Natural killer cell treated with Interleukin-12 subunit alpha and Interleukin-12 subunit beta and Interleukin-15 and Interleukin-18, amount 100 ng/mL, for 72 hours (primary cell): ENCODE results near the gene GKAP1. TPM values are rescaled to one million over a fixed set of nuclear protein-coding genes. Genes with fewer than 3 reads are reported as not detected.
"Not testable (repeated sequence)": the region's sequence is repeated elsewhere in the genome, so short reads cannot be mapped to it uniquely, and the experiment has no call there.

Source experiments
- ATAC-seq, 2 donors: fragments of 150-1000 bp; cut with Tn5 transposase in 1 of 2; sonication (Bioruptor Pico), chemical (Tn5 transposase) in 1 of 2; 2 replicates each; pipeline ENCODE4 v1.10.0; 2021
- DNase-seq: peaks from one replicate; pipeline ENCODE4 v3.0.0; 2022; ENCODE audit warnings: low spot score
- H3K27ac Mint-ChIP-seq, 2 donors: 1 replicate in 1 of 2; 2 replicates in 1 of 2; pipeline ENCODE4 v1.8.0; 2022; ENCODE audit warnings: mixed read lengths in 2 of 2, mild to moderate bottlenecking in 1 of 2, moderate library complexity in 1 of 2
- H3K27me3 Mint-ChIP-seq, 2 donors: 1 replicate in 1 of 2; 2 replicates in 1 of 2; pipeline ENCODE4 v1.8.0; 2022; ENCODE audit warnings: mixed read lengths in 2 of 2
- H3K36me3 Mint-ChIP-seq: one replicate; pipeline ENCODE4 v1.8.0; 2022; ENCODE audit warnings: mixed read lengths
- H3K4me1 Mint-ChIP-seq, 2 donors: 1 replicate in 1 of 2; 2 replicates in 1 of 2; pipeline ENCODE4 v1.8.0; 2022; ENCODE audit warnings: low read depth in 2 of 2, mixed read lengths in 2 of 2, mild to moderate bottlenecking in 1 of 2
- H3K4me3 Mint-ChIP-seq: one replicate; pipeline ENCODE4 v1.8.0; 2022; ENCODE audit warnings: mixed read lengths
- H3K9me3 Mint-ChIP-seq: 2 replicates; pipeline ENCODE4 v1.8.0; 2022; ENCODE audit warnings: mixed read lengths
- total RNA-seq, 2 donors: library from RNA; stranded (reverse); gene quantifications; one replicate each; pipeline ENCODE4 v1.2.3, GENCODE V29; 2022

GKAP1 gene
- total RNA-seq, 2 donors from 2014 or later: 2.5 to 4.3 TPM

DNA sequence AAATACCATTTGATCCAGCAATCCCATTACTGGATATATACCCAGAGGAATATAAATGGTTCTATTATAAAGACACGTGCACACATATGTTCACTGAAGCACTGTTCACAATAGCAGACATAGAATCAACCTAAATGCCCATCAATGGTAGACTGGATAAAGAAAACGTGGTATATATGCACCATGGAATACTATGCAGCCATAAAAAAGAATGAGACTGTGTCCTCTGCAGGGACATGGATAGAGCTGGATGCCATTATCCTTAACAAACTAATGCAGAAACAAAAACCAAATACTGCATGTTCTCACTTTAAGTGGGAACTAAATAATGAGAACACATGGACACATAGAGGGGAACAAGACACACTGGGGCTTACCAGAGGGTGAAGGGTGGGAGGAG, 39.4 kb downstream of the GKAP1 start:
- Mint-ChIP-seq H3K27ac (no peak overlapping the region), H3K4me1 (no peaks in the 10 kb centered on the region), H3K27me3 (no peaks in the 10 kb centered on the region), H3K9me3 (peaks cover 4% of the 10 kb centered on the region), H3K36me3 (no peaks in the 10 kb centered on the region), H3K4me3 (no peak overlapping the region)
- ATAC-seq: no peak
- no peak for DNase-seq

DNA sequence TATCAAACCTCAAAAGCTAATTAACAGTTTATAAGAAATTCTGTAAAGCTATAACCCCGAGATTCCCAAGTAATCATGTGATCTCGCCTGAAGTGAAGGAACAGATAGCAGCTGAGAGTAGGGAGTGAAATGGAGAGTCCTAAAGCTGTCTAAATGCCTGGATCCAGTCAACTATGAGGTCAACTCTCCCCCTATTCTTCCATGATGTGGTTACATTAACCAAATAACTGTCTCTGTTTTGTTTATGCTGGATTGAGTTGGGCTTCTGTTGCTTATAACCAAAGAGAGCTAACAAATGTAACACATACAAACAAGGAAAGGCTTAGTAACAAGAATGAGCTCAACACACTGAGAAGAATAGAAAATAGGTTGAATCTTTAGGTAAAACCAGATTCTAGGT, 41.6 kb downstream of the GKAP1 start:
- H3K36me3 Mint-ChIP-seq: no peaks in the 10 kb centered on the region
- H3K4me1 Mint-ChIP-seq: no peaks in the 10 kb centered on the region
- H3K9me3 Mint-ChIP-seq: peaks cover 4% of the 10 kb centered on the region
- no peak for DNase-seq
- no peak for ATAC-seq
- no peaks in the 10 kb centered on the region for H3K27me3 Mint-ChIP-seq
- no peak overlapping the region for H3K27ac Mint-ChIP-seq
- H3K4me3 Mint-ChIP-seq: no peak overlapping the region

DNA sequence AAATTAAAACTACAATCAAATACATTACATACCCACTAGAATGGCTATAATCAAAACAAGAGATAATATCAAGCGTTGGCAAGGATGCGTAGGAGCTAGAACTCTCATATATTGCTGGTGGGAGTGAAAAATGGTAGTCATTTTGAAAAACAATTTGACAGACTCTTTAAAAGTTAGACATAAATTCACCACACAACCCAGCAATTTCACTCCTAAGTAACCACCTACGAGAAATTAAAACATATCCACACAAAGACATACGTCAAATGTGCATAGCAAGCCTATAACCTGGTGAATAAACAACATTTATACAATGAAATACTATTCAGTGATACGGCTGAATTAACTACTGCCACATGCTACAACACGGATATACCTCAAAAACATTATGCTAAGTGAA, 44.7 kb downstream of the GKAP1 start:
- Mint-ChIP-seq H3K36me3 (no peaks in the 10 kb centered on the region), H3K27ac (no peak overlapping the region), H3K4me3 (no peak overlapping the region), H3K4me1 (no peaks in the 10 kb centered on the region), H3K27me3 (no peaks in the 10 kb centered on the region), H3K9me3 (no peaks in the 10 kb centered on the region)
- ATAC-seq: no peak
- DNase-seq: no peak

DNA sequence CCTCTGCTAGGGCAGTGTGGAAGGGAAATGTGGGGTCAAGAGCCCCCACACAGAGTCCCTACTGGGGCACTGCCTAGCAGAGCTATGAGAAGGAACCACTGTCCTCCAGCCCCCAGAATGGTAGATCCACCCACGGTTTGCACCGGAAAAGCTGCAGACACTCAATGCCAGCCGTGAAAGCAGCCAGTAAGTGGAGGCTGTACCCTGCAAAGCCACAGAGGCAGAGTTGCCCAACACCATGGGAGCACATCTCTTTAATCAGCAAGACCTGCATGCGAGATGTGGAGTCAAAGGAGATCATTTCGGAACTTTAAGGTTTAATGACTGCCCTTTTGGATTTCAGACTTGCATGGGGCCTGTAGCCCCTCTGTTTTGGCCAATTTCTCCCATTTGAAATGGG, 52.2 kb downstream of the GKAP1 start:
- H3K4me1 Mint-ChIP-seq: no peaks in the 10 kb centered on the region
- ATAC-seq: no peak
- no peak overlapping the region for H3K27ac Mint-ChIP-seq
- no peaks in the 10 kb centered on the region for H3K27me3 Mint-ChIP-seq
- no peak overlapping the region for H3K4me3 Mint-ChIP-seq
- H3K36me3 Mint-ChIP-seq: peaks cover 13% of the 10 kb centered on the region
- H3K9me3 Mint-ChIP-seq: peaks cover 3% of the 10 kb centered on the region
- DNase-seq: no peak

DNA sequence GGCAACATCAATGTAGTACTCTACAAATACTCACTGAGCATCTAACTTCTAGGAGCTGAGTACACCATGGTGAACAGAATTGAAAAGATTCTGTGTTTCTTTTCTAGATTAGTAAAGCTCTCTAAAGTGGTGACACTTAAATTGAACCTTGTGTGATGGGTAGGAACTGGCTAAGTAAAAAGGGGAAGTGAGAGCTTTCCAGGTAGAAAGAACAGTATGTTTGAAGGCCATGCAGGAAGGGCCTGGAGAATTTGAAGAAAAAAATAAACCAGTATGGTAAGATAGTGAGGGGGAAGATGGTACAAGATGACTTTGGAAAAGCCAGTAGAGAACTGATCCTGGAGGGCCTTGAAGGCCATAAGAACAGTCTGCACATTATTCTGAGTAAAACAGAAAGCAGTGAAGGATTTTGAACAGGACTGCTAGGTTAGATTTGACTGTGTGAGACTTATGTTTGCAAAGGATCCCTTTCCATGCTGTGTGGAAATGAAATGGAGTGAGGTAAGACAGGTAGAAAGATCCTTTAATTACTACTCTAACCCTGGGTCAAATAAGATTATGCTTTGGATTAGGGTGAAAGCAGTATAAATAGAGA, 63.1 kb downstream of the GKAP1 start:
- H3K4me1 Mint-ChIP-seq: peaks cover 0 to 7% of the 10 kb centered on the region in 2 donors

DNA sequence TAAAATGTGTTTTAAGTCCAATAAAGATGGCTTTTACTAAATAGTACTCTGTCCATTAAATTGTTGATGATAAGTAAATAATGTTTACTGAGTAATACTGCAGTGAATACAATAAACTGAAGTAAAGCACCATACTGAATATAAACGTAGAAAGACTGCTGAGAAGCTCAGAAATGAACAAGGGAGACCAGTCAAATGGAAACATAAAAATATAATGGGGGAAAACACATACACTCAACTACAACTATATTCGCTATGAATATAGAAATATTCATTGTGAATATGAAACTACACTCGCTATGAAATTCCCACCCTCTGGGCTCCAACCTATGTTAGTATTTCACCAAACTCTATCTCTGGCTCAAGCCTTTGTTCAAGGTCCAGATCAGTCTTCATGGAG, 67.9 kb downstream of the GKAP1 start:
- Mint-ChIP-seq H3K36me3 (no peaks in the 10 kb centered on the region), H3K4me1 (peaks cover 0 to 5% of the 10 kb centered on the region in 2 donors), H3K27ac (no peak overlapping the region), H3K27me3 (no peaks in the 10 kb centered on the region), H3K4me3 (no peak overlapping the region), H3K9me3 (no peaks in the 10 kb centered on the region)
- DNase-seq (no peak), ATAC-seq (peak in 1 of 2 donors; percentile 52)

More for the DNA sequence above, 63.1 kb downstream of the GKAP1 start:
- no peak overlapping the region for H3K4me3 Mint-ChIP-seq
- no peak for DNase-seq
- H3K36me3 Mint-ChIP-seq: no peaks in the 10 kb centered on the region
- no peaks in the 10 kb centered on the region for H3K9me3 Mint-ChIP-seq
- ATAC-seq: no peak
- H3K27ac Mint-ChIP-seq: no peak overlapping the region
- no peaks in the 10 kb centered on the region for H3K27me3 Mint-ChIP-seq

DNA sequence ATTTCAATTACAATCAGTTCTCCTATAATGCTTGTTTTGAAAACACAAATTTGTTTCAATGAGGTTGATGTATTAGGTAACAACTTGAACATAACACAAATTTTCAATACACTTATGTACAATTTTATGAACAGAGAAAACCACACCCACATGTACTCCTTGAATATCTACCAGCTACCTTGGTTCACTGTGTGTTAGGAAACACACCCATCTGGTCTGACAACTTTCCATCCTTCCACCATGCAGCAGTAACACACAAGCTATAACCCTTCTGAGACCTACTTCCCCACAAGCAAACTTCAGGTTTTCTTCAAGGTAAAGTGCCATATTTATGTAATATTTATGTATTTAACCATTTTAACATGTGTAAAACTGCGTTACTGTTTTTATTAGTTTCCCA, 73.4 kb downstream of the GKAP1 start:
- H3K27me3 Mint-ChIP-seq: no peaks in the 10 kb centered on the region
- H3K27ac Mint-ChIP-seq: no peak overlapping the region
- no peaks in the 10 kb centered on the region for H3K4me1 Mint-ChIP-seq
- H3K4me3 Mint-ChIP-seq: no peak overlapping the region
- DNase-seq: no peak
- no peaks in the 10 kb centered on the region for H3K9me3 Mint-ChIP-seq
- no peak for ATAC-seq
- H3K36me3 Mint-ChIP-seq: no peaks in the 10 kb centered on the region

DNA sequence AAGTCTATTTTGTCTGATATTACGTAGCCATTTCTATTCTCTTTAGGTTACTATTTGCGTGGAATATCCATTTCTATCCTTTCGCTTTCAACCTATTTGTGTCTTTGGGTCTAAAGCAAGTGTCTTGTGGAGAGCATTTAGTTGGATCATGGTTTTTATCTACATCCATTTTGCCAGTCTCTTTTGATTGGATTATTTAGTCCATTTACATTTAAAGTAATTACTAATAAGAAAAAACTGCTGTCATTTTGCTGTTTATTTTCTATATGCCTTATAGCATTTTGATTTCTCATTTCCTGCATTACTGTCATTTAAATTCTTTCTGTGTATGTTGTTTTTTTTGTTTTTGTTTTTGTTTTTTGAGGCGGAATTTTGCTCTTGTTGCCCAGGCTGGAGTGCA, 83.8 kb downstream of the GKAP1 start:
- Mint-ChIP-seq H3K4me1 (no peaks in the 10 kb centered on the region), H3K36me3 (no peaks in the 10 kb centered on the region), H3K27ac (no peak overlapping the region), H3K4me3 (no peak overlapping the region), H3K9me3 (no peaks in the 10 kb centered on the region), H3K27me3 (peaks cover 6 to 30% of the 10 kb centered on the region in 2 donors)
- DNase-seq: no peak
- ATAC-seq: no peak

DNA sequence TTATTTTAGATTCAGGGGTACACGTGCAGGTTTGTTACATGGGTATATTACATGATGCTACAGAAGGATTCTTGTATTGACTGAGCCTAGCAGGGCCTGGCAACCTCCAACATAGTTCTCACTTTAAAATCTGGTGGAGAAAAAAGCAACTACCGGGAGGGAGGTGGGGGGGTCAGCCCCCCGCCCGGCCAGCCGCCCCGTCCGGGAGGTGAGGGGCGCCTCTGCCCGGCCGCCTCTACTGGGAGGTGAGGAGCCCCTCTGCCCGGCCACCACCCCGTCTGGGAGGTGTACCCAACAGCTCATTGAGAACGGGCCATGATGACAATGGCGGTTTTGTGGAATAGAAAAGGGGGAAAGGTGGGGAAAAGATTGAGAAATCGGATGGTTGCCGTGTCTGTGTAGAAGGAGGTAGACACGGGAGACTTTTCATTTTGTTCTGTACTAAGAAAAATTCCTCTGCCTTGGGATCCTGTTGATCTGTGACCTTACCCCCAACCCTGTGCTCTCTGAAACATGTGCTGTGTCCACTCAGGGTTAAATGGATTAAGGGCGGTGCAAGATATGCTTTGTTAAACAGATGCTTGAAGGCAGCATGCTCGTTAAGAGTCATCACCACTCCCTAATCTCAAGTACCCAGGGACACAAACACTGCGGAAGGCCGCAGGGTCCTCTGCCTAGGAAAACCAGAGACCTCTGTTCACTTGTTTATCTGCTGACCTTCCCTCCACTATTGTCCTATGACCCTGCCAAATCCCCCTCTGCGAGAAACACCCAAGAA, 88.8 kb downstream of the GKAP1 start:
- H3K27me3 Mint-ChIP-seq: peaks cover 9 to 23% of the 10 kb centered on the region in 2 donors
- ATAC-seq, DNase-seq, H3K9me3 Mint-ChIP-seq, H3K4me3 Mint-ChIP-seq, H3K4me1 Mint-ChIP-seq, H3K36me3 Mint-ChIP-seq, H3K27ac Mint-ChIP-seq: not testable (repeated sequence)

DNA sequence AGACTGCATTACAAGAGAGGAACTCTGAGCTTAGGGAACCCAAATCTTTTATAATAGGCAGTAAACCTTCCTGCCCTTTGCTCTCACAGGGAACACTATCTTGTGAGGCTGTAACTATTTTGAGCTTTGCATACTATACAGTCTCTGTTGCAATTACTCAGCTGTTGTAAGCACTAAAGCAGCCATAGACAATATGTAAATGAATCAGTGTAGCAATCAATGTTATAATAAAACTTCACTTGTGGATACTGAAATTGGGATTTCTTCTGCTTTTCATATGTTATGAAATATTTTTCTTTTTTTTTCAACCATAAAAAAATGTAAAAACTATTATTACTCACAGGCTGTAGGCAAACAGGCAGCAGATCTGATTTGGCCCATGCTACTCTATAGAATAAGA, 93.1 kb downstream of the GKAP1 start:
- DNase-seq (no peak), ATAC-seq (no peak)
- H3K9me3 Mint-ChIP-seq: no peaks in the 10 kb centered on the region
- no peaks in the 10 kb centered on the region for H3K4me1 Mint-ChIP-seq
- H3K4me3 Mint-ChIP-seq: no peak overlapping the region
- no peak overlapping the region for H3K27ac Mint-ChIP-seq
- peaks cover 9 to 18% of the 10 kb centered on the region in 2 donors for H3K27me3 Mint-ChIP-seq
- H3K36me3 Mint-ChIP-seq: no peaks in the 10 kb centered on the region

DNA sequence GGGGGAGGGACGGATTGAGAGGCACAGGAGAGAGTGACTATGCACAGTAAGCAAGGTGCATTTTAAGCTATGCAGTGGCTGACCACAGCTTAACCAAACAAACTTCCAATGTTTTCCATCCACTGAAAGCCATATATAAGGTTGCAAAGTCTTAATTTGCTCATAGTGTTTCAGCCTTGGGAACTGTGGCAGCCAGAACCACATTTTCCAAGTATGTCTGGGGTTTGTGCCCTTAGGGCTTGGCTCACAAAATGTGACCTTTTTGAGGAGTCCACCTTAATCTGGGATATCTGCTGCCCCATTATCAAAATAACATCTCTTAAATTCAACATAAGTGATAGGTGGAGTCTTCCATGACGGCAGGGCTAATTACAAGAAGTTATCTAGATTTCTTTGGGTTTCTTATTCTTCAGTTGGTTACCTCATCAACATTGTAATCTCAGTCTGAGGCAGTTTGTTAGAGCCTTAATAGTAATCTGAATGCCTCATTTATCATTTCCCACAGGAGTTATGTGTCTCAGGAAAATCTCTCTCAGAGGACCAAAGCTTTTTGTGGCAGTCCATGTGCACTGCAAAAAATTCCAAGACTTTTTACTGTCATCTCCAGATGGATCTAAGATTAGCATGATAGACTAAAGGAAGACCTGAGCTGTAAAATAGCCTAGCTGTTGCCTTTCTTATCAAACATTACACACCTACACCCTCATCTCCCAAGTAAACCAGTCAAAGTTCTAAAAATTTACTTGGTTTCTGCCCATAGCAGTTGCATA, 94.7 kb downstream of the GKAP1 start:
- no peak for DNase-seq
- Mint-ChIP-seq H3K27me3 (peaks cover 9 to 17% of the 10 kb centered on the region in 2 donors), H3K36me3 (no peaks in the 10 kb centered on the region), H3K27ac (no peak overlapping the region), H3K9me3 (no peaks in the 10 kb centered on the region), H3K4me1 (no peaks in the 10 kb centered on the region), H3K4me3 (no peak overlapping the region)
- no peak for ATAC-seq

DNA sequence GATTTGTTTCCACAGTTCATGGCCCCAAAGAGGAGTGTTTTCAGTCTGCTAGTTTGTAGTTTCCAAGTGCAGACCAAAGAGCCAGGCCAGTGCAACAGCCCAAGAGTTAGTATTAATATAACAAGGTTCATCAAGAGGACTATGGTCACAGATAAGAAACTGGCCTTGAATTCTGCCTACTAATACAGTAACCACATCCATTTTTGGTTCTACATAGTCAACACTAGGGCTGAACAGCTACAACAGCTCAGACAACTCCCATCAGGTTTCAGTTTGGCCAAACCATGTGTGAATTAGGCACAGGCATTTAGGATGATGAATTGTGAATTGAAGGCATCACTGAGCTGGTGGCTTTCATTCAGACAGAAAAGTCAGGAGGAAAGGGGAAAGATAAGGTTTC, 96.1 kb downstream of the GKAP1 start:
- no peak for ATAC-seq
- Mint-ChIP-seq H3K4me3 (no peak overlapping the region), H3K27me3 (peaks cover 5 to 10% of the 10 kb centered on the region in 2 donors), H3K4me1 (no peaks in the 10 kb centered on the region), H3K36me3 (no peaks in the 10 kb centered on the region), H3K27ac (no peak overlapping the region), H3K9me3 (no peaks in the 10 kb centered on the region)
- no peak for DNase-seq

DNA sequence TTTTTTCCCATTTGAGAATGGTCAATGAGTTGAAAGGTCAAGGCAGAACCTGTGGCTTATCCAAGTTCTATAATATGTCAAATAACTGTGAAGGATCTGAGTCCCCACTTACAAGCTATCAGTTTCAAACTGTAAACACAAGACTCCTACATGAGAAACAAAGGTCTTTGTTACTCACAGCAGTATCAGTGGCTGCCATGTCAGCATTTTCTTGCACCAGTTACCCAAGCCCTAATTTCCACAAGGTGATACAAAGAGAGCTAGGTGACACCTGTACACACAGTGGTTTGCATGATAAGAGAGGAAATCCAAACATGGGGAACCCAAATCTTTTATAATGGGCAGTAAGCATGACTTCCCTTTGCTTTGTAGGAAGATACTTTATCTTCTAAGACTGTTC, 101.8 kb downstream of the GKAP1 start:
- Mint-ChIP-seq H3K4me3 (no peak overlapping the region), H3K27ac (no peak overlapping the region), H3K27me3 (peaks cover 0 to 18% of the 10 kb centered on the region in 2 donors), H3K4me1 (no peaks in the 10 kb centered on the region), H3K36me3 (no peaks in the 10 kb centered on the region), H3K9me3 (no peaks in the 10 kb centered on the region)
- ATAC-seq (no peak), DNase-seq (no peak)

DNA sequence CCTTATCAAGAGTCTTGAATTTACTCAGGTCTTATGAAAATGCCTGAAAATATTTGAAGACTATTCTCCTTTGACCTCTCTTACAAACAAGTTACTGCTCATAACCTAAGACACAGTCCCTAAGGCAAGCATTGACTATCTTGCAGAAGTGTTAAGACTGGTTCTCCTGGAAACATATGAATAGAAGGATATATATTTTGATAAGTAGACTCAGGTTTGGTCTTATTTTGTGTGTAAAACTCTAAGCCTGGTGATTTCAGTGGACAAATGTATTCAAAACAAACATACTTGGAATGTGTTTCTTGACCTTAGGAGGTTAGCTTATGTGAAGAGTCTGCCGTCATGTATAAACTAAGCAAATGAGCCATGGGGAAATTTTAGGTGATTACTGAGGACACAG, 102.3 kb downstream of the GKAP1 start:
- Mint-ChIP-seq H3K4me1 (no peaks in the 10 kb centered on the region), H3K36me3 (no peaks in the 10 kb centered on the region), H3K9me3 (no peaks in the 10 kb centered on the region), H3K27ac (no peak overlapping the region), H3K4me3 (no peak overlapping the region), H3K27me3 (peaks cover 0 to 18% of the 10 kb centered on the region in 2 donors)
- DNase-seq (no peak), ATAC-seq (no peak)
